ENCODE results near the gene TSPAN6. TPM values are rescaled to one million over a fixed set of nuclear protein-coding genes. Genes with fewer than 3 reads are reported as not detected.

Gene TSPAN6
- total RNA-seq, 1 donor from 2014 or later = 205 TPM

- no peaks in the 10 kb centered on the region for H3K4me1 ChIP-seq
- no peaks in the 10 kb centered on the region for H3K36me3 Mint-ChIP-seq
- H3K27me3 ChIP-seq = no peaks in the 10 kb centered on the region
- H3K27ac ChIP-seq = no peak overlapping the region
- H3K9me3 Mint-ChIP-seq = no peaks in the 10 kb centered on the region
- H4K20me1 ChIP-seq (ENCODE audit: low read depth) = no peaks in the 10 kb centered on the region
- H3K27me3 Mint-ChIP-seq (ENCODE audit: insufficient read depth, low read depth) = peaks cover 5% of the 10 kb centered on the region
- no peaks in the 10 kb centered on the region for H3K79me2 ChIP-seq (ENCODE audit: low read depth)
- no peak for DNase-seq (ENCODE audit: low spot score)
- no peak for TF ChIP-seq CTCF (IDR thresholded peaks at IDR 0.05)
- TF ChIP-seq EZH2phosphoT487 (IDR thresholded peaks at IDR 0.05) = no peak
- no peak for TF ChIP-seq EZH2 (IDR thresholded peaks at IDR 0.05)
- no peaks in the 10 kb centered on the region for H3F3A ChIP-seq (ENCODE audit: low read depth)
- H3K4me3 Mint-ChIP-seq = no peak overlapping the region
- H2AFZ ChIP-seq (replicated peaks) = no peak overlapping the region
- no peaks in the 10 kb centered on the region for H3K9me3 ChIP-seq (ENCODE audit: low read depth)
- H3K36me3 ChIP-seq = no peaks in the 10 kb centered on the region
- no peak overlapping the region for H3K9ac ChIP-seq
- no peak overlapping the region for H3K4me2 ChIP-seq
- no peak overlapping the region for H3K27ac Mint-ChIP-seq
- no peaks in the 10 kb centered on the region for H3K4me1 Mint-ChIP-seq
- H3K4me3 ChIP-seq = no peak overlapping the region
These were observed 38.1 kb upstream of the TSPAN6 start for GRCh38 chrX:100674705-100675104.

- no peaks in the 10 kb centered on the region for H3K36me3 Mint-ChIP-seq
- H3K9ac ChIP-seq = no peak overlapping the region
- no peaks in the 10 kb centered on the region for H3K9me3 ChIP-seq (ENCODE audit: low read depth)
- H3F3A ChIP-seq (ENCODE audit: low read depth) = no peaks in the 10 kb centered on the region
- H3K27ac ChIP-seq = no peak overlapping the region
- no peaks in the 10 kb centered on the region for H3K36me3 ChIP-seq
- no peak overlapping the region for H3K27ac Mint-ChIP-seq
- H3K4me2 ChIP-seq = no peak overlapping the region
- peaks cover 5% of the 10 kb centered on the region for H3K27me3 Mint-ChIP-seq (ENCODE audit: insufficient read depth, low read depth)
- no peaks in the 10 kb centered on the region for H3K79me2 ChIP-seq (ENCODE audit: low read depth)
- H2AFZ ChIP-seq (replicated peaks) = no peak overlapping the region
- no peaks in the 10 kb centered on the region for H3K4me1 Mint-ChIP-seq
- no peak overlapping the region for H3K4me3 ChIP-seq
- no peaks in the 10 kb centered on the region for H3K9me3 Mint-ChIP-seq
- no peak for DNase-seq (ENCODE audit: low spot score)
- no peaks in the 10 kb centered on the region for H3K4me1 ChIP-seq
- no peaks in the 10 kb centered on the region for H3K27me3 ChIP-seq
- no peak for TF ChIP-seq EZH2phosphoT487 (IDR thresholded peaks at IDR 0.05)
- TF ChIP-seq CTCF (IDR thresholded peaks at IDR 0.05) = no peak
- TF ChIP-seq EZH2 (IDR thresholded peaks at IDR 0.05) = no peak
- no peaks in the 10 kb centered on the region for H4K20me1 ChIP-seq (ENCODE audit: low read depth)
- H3K4me3 Mint-ChIP-seq = no peak overlapping the region
These were observed 36.9 kb upstream of the TSPAN6 start for GRCh38 chrX:100673397-100673953.

- H3K4me2 ChIP-seq = no peak overlapping the region
- H2AFZ ChIP-seq (replicated peaks) = no peak overlapping the region
- Mint-ChIP-seq H3K27ac (no peak overlapping the region), H3K9me3 (no peaks in the 10 kb centered on the region), H3K36me3 (no peaks in the 10 kb centered on the region), H3K4me3 (no peak overlapping the region), H3K27me3 (ENCODE audit: insufficient read depth, low read depth) (peaks cover 5% of the 10 kb centered on the region), H3K4me1 (no peaks in the 10 kb centered on the region)
- H3K27ac ChIP-seq = no peak overlapping the region
- no peaks in the 10 kb centered on the region for H3K27me3 ChIP-seq
- no peaks in the 10 kb centered on the region for H4K20me1 ChIP-seq (ENCODE audit: low read depth)
- H3K36me3 ChIP-seq = no peaks in the 10 kb centered on the region
- no peak overlapping the region for H3K9ac ChIP-seq
- no peak overlapping the region for H3K4me3 ChIP-seq
- no peaks in the 10 kb centered on the region for H3K4me1 ChIP-seq
- H3K79me2 ChIP-seq (ENCODE audit: low read depth) = no peaks in the 10 kb centered on the region
- no peak for TF ChIP-seq EZH2phosphoT487 (IDR thresholded peaks at IDR 0.05)
- no peak for TF ChIP-seq CTCF (IDR thresholded peaks at IDR 0.05)
- no peak for TF ChIP-seq EZH2 (IDR thresholded peaks at IDR 0.05)
- H3F3A ChIP-seq (ENCODE audit: low read depth) = no peaks in the 10 kb centered on the region
- DNase-seq (ENCODE audit: low spot score) = no peak
- H3K9me3 ChIP-seq (ENCODE audit: low read depth) = no peaks in the 10 kb centered on the region
These were observed 36.4 kb upstream of the TSPAN6 start for GRCh38 chrX:100672966-100673365.
